WTC11 (cell line): Measurements from ENCODE around the gene IRAK1. TPM values are rescaled to one million over a fixed set of nuclear protein-coding genes. Genes with fewer than 3 reads are reported as not detected.

Source experiments
- ATAC-seq: fragments of 200-7000 bp; cut with Tn5 transposase; 2 replicates; pipeline ENCODE4 v1.10.0; 2021; ENCODE audit warnings: mild to moderate bottlenecking, moderate library complexity
- CTCF ChIA-PET: fragments of 300-600 bp; sonication (Branson Sonifier 250); formaldehyde crosslinking; loops from one replicate; lab custom pipeline; 2021; ENCODE audit warnings: antibody characterized with exemption; lab: Charles Lee
- POLR2A ChIA-PET: fragments of 350-600 bp; sonication (Branson Sonifier 250); formaldehyde crosslinking; loops from one replicate; lab custom pipeline; 2021; ENCODE audit warnings: antibody characterized with exemption; lab: Charles Lee
- DNase-seq: peaks from one replicate; pipeline ENCODE4 v3.0.0; 2021; ENCODE audit warnings: low spot score
- H3K27ac Mint-ChIP-seq: 2 replicates; pipeline ENCODE4 v1.8.0; 2021; ENCODE audit warnings: mixed read lengths
- H3K27me3 Mint-ChIP-seq: 2 replicates; pipeline ENCODE4 v1.8.0; 2021; ENCODE audit warnings: low read depth, mild to moderate bottlenecking, moderate library complexity, mixed read lengths
- H3K36me3 Mint-ChIP-seq: 2 replicates; pipeline ENCODE4 v1.8.0; 2021; ENCODE audit warnings: mixed read lengths
- H3K4me1 Mint-ChIP-seq: 2 replicates; pipeline ENCODE4 v1.8.0; 2022; ENCODE audit warnings: mixed read lengths
- H3K4me3 Mint-ChIP-seq: 2 replicates; pipeline ENCODE4 v1.8.0; 2021; ENCODE audit warnings: mild to moderate bottlenecking, moderate library complexity, mixed read lengths
- H3K9me3 Mint-ChIP-seq: 2 replicates; pipeline ENCODE4 v1.8.0; 2021; ENCODE audit warnings: mixed read lengths
- ATF6 ChIP-seq: sonication (generic); formaldehyde crosslinking; IDR thresholded peaks from 2 replicates; pipeline ENCODE4 v1.8.1; 2023; ENCODE audit warnings: mild to moderate bottlenecking, missing genetic modification reagents
- ESRRA ChIP-seq: sonication (generic); formaldehyde crosslinking; IDR thresholded peaks from 2 replicates; pipeline ENCODE4 v1.8.1; 2022; ENCODE audit warnings: mild to moderate bottlenecking, missing genetic modification reagents, borderline replicate concordance
- HMGA2 ChIP-seq: fragments of 250-450 bp; sonication (Bioruptor Pico); IDR thresholded peaks from 2 replicates; pipeline ENCODE4 v1.4.0; 2021; ENCODE audit warnings: mild to moderate bottlenecking, moderate library complexity
- IRF2 ChIP-seq: sonication (generic); formaldehyde crosslinking; IDR thresholded peaks from 2 replicates; pipeline ENCODE4 v1.8.0; 2022; ENCODE audit warnings: low read depth, missing genetic modification reagents, borderline replicate concordance
- JAZF1 ChIP-seq: fragments of 250-450 bp; sonication (Bioruptor Pico); IDR thresholded peaks from 2 replicates; pipeline ENCODE4 v1.9.0; 2021; ENCODE audit warnings: moderate library complexity, mild to moderate bottlenecking, inconsistent platforms
- MAX ChIP-seq: sonication (generic); formaldehyde crosslinking; IDR thresholded peaks from 2 replicates; pipeline ENCODE4 v1.8.0; 2022; ENCODE audit warnings: mild to moderate bottlenecking, missing genetic modification reagents
- NFYB ChIP-seq: sonication (generic); formaldehyde crosslinking; conservative IDR thresholded peaks from 2 replicates; pipeline ENCODE4 v1.8.0; 2022; ENCODE audit warnings: low read depth, missing genetic modification reagents
- NR1H2 ChIP-seq: sonication (generic); formaldehyde crosslinking; IDR thresholded peaks from 2 replicates; pipeline ENCODE4 v1.9.0; 2021; ENCODE audit warnings: mild to moderate bottlenecking, moderate library complexity, missing genetic modification reagents
- NR3C1 ChIP-seq: sonication (generic); formaldehyde crosslinking; conservative IDR thresholded peaks from 2 replicates; pipeline ENCODE4 v1.8.1; 2023; ENCODE audit warnings: low read depth, mild to moderate bottlenecking, missing genetic modification reagents
- PRDM15 ChIP-seq: sonication (generic); formaldehyde crosslinking; IDR thresholded peaks from 2 replicates; pipeline ENCODE4 v1.8.0; 2022; ENCODE audit warnings: missing genetic modification reagents
- PREB ChIP-seq: sonication (generic); formaldehyde crosslinking; IDR thresholded peaks from 2 replicates; pipeline ENCODE4 v1.8.1; 2022; ENCODE audit warnings: mild to moderate bottlenecking, missing genetic modification reagents, moderate library complexity, borderline replicate concordance
- SMAD4 ChIP-seq: sonication (generic); formaldehyde crosslinking; IDR thresholded peaks from 2 replicates; pipeline ENCODE4 v1.8.0; 2022; ENCODE audit warnings: mild to moderate bottlenecking, missing genetic modification reagents
- SOX15 ChIP-seq: fragments of 250-450 bp; sonication (Bioruptor Pico); IDR thresholded peaks from 2 replicates; pipeline ENCODE4 v1.9.0; 2021; ENCODE audit warnings: mild to moderate bottlenecking
- SP1 ChIP-seq: sonication (generic); formaldehyde crosslinking; conservative IDR thresholded peaks from 2 replicates; pipeline ENCODE4 v1.8.1; 2022; ENCODE audit warnings: missing genetic modification reagents
- TCF7 ChIP-seq: sonication (generic); formaldehyde crosslinking; IDR thresholded peaks from 2 replicates; pipeline ENCODE4 v1.8.0; 2022; ENCODE audit warnings: mild to moderate bottlenecking, low read depth, missing genetic modification reagents, moderate library complexity
- ZNF263 ChIP-seq: sonication (generic); formaldehyde crosslinking; IDR thresholded peaks from 2 replicates; pipeline ENCODE4 v1.8.1; 2022; ENCODE audit warnings: low read depth, mild to moderate bottlenecking, moderate library complexity, missing genetic modification reagents
- ZNF396 ChIP-seq: fragments of 250-450 bp; sonication (Bioruptor Pico); IDR thresholded peaks from 2 replicates; pipeline ENCODE4 v1.8.0; 2021; ENCODE audit warnings: mild to moderate bottlenecking, moderate library complexity, borderline replicate concordance
- ZNF671 ChIP-seq: fragments of 250-450 bp; sonication (Bioruptor Pico); IDR thresholded peaks from 2 replicates; pipeline ENCODE4 v1.8.0; 2021; ENCODE audit warnings: mild to moderate bottlenecking
- total RNA-seq: library from RNA; stranded (reverse); gene quantifications from 3 replicates; pipeline ENCODE4 v1.2.3, GENCODE V29; 2021

IRAK1 gene
- total RNA-seq, 1 experiment from 2014 or later, result 32.1 TPM

GRCh38 chrX:154061801-154062200, 42.1 kb upstream of the IRAK1 start (continued):
- TF ChIP-seq PREB, result no peak

- Mint-ChIP-seq H3K9me3 (no peaks in the 10 kb centered on the region), H3K27ac (peak overlapping the region; percentile 68), H3K27me3 (no peaks in the 10 kb centered on the region; the same call in 1 of the 2 replicates), H3K4me1 (peaks cover 25% of the 10 kb centered on the region), H3K4me3 (no peak overlapping the region), H3K36me3 (peaks cover 6% of the 10 kb centered on the region)
- no peak for ATAC-seq
- POLR2A ChIA-PET, result no interaction called here
- TF ChIP-seq TCF7 (CRISPR knock-in tag) (no peak), SOX15 (CRISPR knock-in tag) (no peak), NR3C1 (CRISPR knock-in tag) (no peak), MAX (no peak), ESRRA (CRISPR knock-in tag) (no peak)
- no peak for DNase-seq
- CTCF ChIA-PET, result interaction anchor here (1.4 kb wide), 1 partner anchor 46 kb away, joined by 4 read pairs; no protein-coding TSS in a partner anchor
Observed at GRCh38 chrX:154059729-154060245, 40.1 kb upstream of the IRAK1 start.

GRCh38 chrX:154059231-154059630, 39.5 kb upstream of the IRAK1 start:
- ChIA-PET CTCF (no interaction called here), POLR2A (no interaction called here)
- Mint-ChIP-seq H3K36me3 (peaks cover 6% of the 10 kb centered on the region), H3K27ac (peak overlapping the region; percentile 41), H3K4me1 (peaks cover 21% of the 10 kb centered on the region), H3K27me3 (no peaks in the 10 kb centered on the region; the same call in 1 of the 2 replicates), H3K9me3 (no peaks in the 10 kb centered on the region), H3K4me3 (no peak overlapping the region)
- TF ChIP-seq IRF2 (CRISPR knock-in tag), result no peak
- TF ChIP-seq SMAD4 (CRISPR knock-in tag), result no peak
- no peak for ATAC-seq
- DNase-seq, result no peak

GRCh38 chrX:154058214-154058997, 38.7 kb upstream of the IRAK1 start:
- Mint-ChIP-seq H3K27ac (no peak overlapping the region; the same call in 1 of the 2 replicates), H3K4me3 (no peak overlapping the region), H3K9me3 (no peaks in the 10 kb centered on the region), H3K27me3 (no peaks in the 10 kb centered on the region), H3K4me1 (peaks cover 19% of the 10 kb centered on the region), H3K36me3 (peaks cover 8% of the 10 kb centered on the region)
- TF ChIP-seq NFYB, result no peak
- no peak for TF ChIP-seq SP1
- no peak for TF ChIP-seq ZNF671 (CRISPR knock-in tag)
- TF ChIP-seq ZNF263, result no peak
- no peak for TF ChIP-seq ATF6 (CRISPR knock-in tag)
- ATAC-seq (no peak), DNase-seq (no peak)
- CTCF ChIA-PET, result no interaction called here
- POLR2A ChIA-PET, result no interaction called here

- no peak overlapping the region for H3K4me3 Mint-ChIP-seq
- peaks cover 19% of the 10 kb centered on the region for H3K4me1 Mint-ChIP-seq
- no peaks in the 10 kb centered on the region for H3K9me3 Mint-ChIP-seq
- POLR2A ChIA-PET, result no interaction called here
- no peak for DNase-seq
- CTCF ChIA-PET, result no interaction called here
- ATAC-seq, result no peak
- TF ChIP-seq JAZF1 (CRISPR knock-in tag) (no peak), ZNF396 (CRISPR knock-in tag) (no peak), HMGA2 (CRISPR knock-in tag) (no peak), SP1 (no peak), PRDM15 (CRISPR knock-in tag) (no peak), NR1H2 (no peak)
- peaks cover 8% of the 10 kb centered on the region for H3K36me3 Mint-ChIP-seq
- H3K27me3 Mint-ChIP-seq, result no peaks in the 10 kb centered on the region
- no peak overlapping the region for H3K27ac Mint-ChIP-seq
Observed at GRCh38 chrX:154057791-154058190, 38.1 kb upstream of the IRAK1 start.
